Measurements from ENCODE around the gene ICAM5. TPM values are rescaled to one million over a fixed set of nuclear protein-coding genes. Genes with fewer than 3 reads are reported as not detected.

Gene ICAM5
- total RNA-seq, 1 donor from 2014 or later, result 9.3 TPM

GRCh38 chr19:10290876-10291553 lies 1.3 kb downstream of the ICAM5 start:
- H3K4me3 Mint-ChIP-seq (ENCODE audit: unreplicated experiment), result peak overlapping the region; percentile 83
- TF ChIP-seq, protein P1, sequence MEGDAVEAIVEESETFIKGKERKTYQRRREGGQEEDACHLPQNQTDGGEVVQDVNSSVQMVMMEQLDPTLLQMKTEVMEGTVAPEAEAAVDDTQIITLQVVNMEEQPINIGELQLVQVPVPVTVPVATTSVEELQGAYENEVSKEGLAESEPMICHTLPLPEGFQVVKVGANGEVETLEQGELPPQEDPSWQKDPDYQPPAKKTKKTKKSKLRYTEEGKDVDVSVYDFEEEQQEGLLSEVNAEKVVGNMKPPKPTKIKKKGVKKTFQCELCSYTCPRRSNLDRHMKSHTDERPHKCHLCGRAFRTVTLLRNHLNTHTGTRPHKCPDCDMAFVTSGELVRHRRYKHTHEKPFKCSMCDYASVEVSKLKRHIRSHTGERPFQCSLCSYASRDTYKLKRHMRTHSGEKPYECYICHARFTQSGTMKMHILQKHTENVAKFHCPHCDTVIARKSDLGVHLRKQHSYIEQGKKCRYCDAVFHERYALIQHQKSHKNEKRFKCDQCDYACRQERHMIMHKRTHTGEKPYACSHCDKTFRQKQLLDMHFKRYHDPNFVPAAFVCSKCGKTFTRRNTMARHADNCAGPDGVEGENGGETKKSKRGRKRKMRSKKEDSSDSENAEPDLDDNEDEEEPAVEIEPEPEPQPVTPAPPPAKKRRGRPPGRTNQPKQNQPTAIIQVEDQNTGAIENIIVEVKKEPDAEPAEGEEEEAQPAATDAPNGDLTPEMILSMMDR (IDR thresholded peaks at IDR 0.05), result no peak
- no peaks in the 10 kb centered on the region for H3K9me3 Mint-ChIP-seq (ENCODE audit: low read depth)
- peaks cover 3% of the 10 kb centered on the region for H3K36me3 Mint-ChIP-seq (ENCODE audit: low read depth)
- no peak for DNase-seq (ENCODE audit: low spot score)
- H3K4me1 Mint-ChIP-seq (ENCODE audit: low read depth), result peaks cover 53% of the 10 kb centered on the region
- peaks cover 56% of the 10 kb centered on the region for H3K27me3 Mint-ChIP-seq (ENCODE audit: low read depth)
- H3K27ac Mint-ChIP-seq (ENCODE audit: unreplicated experiment), result no peak overlapping the region

DNA sequence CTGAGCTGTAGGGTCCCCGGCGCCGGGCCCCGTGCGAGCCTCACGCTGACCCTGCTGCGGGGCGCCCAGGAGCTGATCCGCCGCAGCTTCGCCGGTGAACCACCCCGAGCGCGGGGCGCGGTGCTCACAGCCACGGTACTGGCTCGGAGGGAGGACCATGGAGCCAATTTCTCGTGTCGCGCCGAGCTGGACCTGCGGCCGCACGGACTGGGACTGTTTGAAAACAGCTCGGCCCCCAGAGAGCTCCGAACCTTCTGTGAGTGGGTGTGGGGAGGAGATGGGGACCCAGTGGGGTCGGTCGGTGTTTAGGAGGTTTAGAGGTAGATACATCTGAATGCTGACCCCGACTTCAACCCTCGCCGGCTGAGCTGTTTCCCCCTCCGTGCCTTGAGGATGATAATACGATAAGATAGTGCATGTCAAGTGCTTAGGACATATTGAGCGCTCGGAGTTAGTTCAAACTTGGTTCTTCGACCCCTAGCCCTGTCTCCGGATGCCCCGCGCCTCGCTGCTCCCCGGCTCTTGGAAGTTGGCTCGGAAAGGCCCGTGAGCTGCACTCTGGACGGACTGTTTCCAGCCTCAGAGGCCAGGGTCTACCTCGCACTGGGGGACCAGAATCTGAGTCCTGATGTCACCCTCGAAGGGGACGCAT lies 1.9 kb downstream of the ICAM5 start:
- H3K4me3 Mint-ChIP-seq (ENCODE audit: unreplicated experiment), result peak overlapping the region; percentile 83
- TF ChIP-seq, protein P1 (IDR thresholded peaks at IDR 0.05), result no peak
- DNase-seq (ENCODE audit: low spot score), result no peak
- peaks cover 58% of the 10 kb centered on the region for H3K27me3 Mint-ChIP-seq (ENCODE audit: low read depth)
- H3K36me3 Mint-ChIP-seq (ENCODE audit: low read depth), result peaks cover 3% of the 10 kb centered on the region
- H3K27ac Mint-ChIP-seq (ENCODE audit: unreplicated experiment), result no peak overlapping the region
- H3K9me3 Mint-ChIP-seq (ENCODE audit: low read depth), result no peaks in the 10 kb centered on the region
- H3K4me1 Mint-ChIP-seq (ENCODE audit: low read depth), result peaks cover 48% of the 10 kb centered on the region

GRCh38 chr19:10292206-10292788 lies 2.5 kb downstream of the ICAM5 start:
- H3K4me1 Mint-ChIP-seq (ENCODE audit: low read depth), result peaks cover 47% of the 10 kb centered on the region
- DNase-seq (ENCODE audit: low spot score), result no peak
- H3K9me3 Mint-ChIP-seq (ENCODE audit: low read depth), result no peaks in the 10 kb centered on the region
- TF ChIP-seq, protein P1 (IDR thresholded peaks at IDR 0.05), result no peak
- no peak overlapping the region for H3K27ac Mint-ChIP-seq (ENCODE audit: unreplicated experiment)
- peaks cover 58% of the 10 kb centered on the region for H3K27me3 Mint-ChIP-seq (ENCODE audit: low read depth)
- peaks cover 3% of the 10 kb centered on the region for H3K36me3 Mint-ChIP-seq (ENCODE audit: low read depth)
- peak overlapping the region; percentile 83 for H3K4me3 Mint-ChIP-seq (ENCODE audit: unreplicated experiment)

DNA sequence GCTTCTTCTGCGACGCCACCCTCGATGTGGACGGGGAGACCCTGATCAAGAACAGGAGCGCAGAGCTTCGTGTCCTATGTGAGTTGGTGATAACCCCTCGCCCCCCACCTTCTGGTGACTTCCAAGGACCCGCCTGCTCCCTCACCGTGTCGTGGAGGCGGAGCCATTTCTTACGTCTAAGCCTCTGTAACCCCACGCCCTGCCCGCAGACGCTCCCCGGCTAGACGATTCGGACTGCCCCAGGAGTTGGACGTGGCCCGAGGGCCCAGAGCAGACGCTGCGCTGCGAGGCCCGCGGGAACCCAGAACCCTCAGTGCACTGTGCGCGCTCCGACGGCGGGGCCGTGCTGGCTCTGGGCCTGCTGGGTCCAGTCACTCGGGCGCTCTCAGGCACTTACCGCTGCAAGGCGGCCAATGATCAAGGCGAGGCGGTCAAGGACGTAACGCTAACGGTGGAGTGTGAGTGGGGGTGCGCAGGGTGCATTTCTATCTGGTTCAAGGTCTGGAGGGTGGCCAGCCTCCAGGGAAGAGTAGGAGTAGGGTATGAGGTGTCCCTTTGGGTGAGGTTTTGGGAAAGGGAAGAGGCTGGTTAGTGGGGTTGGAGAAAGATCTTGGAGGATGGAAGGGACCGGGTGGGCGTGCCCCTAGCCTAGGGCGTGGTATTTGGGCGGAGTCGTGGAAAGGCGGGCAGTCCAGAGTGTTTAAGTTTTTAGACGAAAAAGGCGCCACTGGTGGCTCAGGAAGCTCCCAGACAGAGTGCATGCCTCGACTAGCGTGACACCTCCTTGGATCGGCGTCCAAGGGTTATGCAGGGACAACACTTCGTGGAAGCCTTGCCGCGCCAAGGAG lies 3.3 kb downstream of the ICAM5 start:
- TF ChIP-seq, protein P1 (IDR thresholded peaks at IDR 0.05), result no peak
- peak overlapping the region; percentile 83 for H3K4me3 Mint-ChIP-seq (ENCODE audit: unreplicated experiment)
- no peak overlapping the region for H3K27ac Mint-ChIP-seq (ENCODE audit: unreplicated experiment)
- peaks cover 47% of the 10 kb centered on the region for H3K4me1 Mint-ChIP-seq (ENCODE audit: low read depth)
- no peak for DNase-seq (ENCODE audit: low spot score)
- peaks cover 3% of the 10 kb centered on the region for H3K36me3 Mint-ChIP-seq (ENCODE audit: low read depth)
- H3K27me3 Mint-ChIP-seq (ENCODE audit: low read depth), result peaks cover 56% of the 10 kb centered on the region
- no peaks in the 10 kb centered on the region for H3K9me3 Mint-ChIP-seq (ENCODE audit: low read depth)

Data from chondrocyte (in vitro differentiated cells).